ENCODE results near the gene CCDC74A. TPM values are rescaled to one million over a fixed set of nuclear protein-coding genes. Genes with fewer than 3 reads are reported as not detected.
A peak's percentile ranks its signal among the peaks of the same experiment; 100 is the strongest.
"Not testable (repeated sequence)": the region's sequence is repeated elsewhere in the genome, so short reads cannot be mapped to it uniquely, and the experiment has no call there.

The CCDC74A gene
- total RNA-seq, 1 experiment from 2014 or later = 29.9 TPM

DNA sequence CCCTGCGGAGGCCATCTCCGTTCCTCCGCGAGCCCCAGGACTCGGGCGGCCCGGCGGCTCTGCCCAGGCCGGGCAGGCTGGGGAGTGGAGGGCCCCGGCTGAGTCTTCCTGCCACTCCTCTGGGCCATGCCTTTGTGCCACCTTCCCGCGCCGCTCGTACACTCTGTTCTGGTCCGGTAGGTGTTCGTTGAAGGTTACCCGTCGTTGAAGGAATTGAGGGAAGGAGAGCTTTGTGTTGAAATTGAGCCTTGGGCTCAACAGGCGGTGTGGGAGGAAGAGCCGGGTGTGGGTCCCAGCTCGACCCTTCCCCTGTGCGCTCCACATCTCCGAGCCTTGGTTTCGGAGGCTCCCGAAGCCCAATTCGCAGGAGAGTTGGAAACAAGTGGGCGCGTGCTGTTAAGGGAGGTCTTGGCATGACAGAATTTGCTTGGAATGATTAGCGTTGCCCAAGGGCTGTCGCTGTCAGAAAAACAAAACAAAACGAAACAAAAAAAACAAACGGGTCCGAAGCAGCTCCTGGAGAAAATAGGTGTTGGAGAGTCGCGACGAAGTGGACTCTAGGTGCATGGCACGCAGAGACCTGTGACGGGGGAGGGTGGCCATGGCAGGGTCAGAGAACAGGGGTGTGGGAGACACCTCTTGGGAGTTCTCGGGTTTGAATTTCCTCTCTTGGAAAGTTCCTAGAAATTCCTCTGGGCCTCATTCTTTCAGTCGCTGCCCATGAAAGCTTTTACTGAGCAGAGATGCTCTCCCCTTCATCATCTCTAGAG is 34.3 kb upstream of the CCDC74A start:
- ATAC-seq = peak; percentile 46
- ChIA-PET CTCF (interaction anchor here (1.2 kb wide), 1 partner anchor 180 kb away, joined by 8 read pairs; no protein-coding TSS in a partner anchor), POLR2A (no interaction called here)
- H3K9me3 ChIP-seq (ENCODE audit: control insufficient read depth, insufficient read depth, low read depth, low read length) = no peaks in the 10 kb centered on the region
- 0 out of 2 replicates have a peak, but pooled peaks have one; percentile 40 for TF ChIP-seq TCF7L2 (IDR thresholded peaks at IDR 0.05; ENCODE audit: low read depth, low read length)
- TF ChIP-seq, protein P1, sequence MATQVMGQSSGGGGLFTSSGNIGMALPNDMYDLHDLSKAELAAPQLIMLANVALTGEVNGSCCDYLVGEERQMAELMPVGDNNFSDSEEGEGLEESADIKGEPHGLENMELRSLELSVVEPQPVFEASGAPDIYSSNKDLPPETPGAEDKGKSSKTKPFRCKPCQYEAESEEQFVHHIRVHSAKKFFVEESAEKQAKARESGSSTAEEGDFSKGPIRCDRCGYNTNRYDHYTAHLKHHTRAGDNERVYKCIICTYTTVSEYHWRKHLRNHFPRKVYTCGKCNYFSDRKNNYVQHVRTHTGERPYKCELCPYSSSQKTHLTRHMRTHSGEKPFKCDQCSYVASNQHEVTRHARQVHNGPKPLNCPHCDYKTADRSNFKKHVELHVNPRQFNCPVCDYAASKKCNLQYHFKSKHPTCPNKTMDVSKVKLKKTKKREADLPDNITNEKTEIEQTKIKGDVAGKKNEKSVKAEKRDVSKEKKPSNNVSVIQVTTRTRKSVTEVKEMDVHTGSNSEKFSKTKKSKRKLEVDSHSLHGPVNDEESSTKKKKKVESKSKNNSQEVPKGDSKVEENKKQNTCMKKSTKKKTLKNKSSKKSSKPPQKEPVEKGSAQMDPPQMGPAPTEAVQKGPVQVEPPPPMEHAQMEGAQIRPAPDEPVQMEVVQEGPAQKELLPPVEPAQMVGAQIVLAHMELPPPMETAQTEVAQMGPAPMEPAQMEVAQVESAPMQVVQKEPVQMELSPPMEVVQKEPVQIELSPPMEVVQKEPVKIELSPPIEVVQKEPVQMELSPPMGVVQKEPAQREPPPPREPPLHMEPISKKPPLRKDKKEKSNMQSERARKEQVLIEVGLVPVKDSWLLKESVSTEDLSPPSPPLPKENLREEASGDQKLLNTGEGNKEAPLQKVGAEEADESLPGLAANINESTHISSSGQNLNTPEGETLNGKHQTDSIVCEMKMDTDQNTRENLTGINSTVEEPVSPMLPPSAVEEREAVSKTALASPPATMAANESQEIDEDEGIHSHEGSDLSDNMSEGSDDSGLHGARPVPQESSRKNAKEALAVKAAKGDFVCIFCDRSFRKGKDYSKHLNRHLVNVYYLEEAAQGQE (IDR thresholded peaks at IDR 0.05; ENCODE audit: insufficient read depth in 1 of 2, low read depth in 2 of 2, low read length in 1 of 2) = no peak
- H3K27me3 ChIP-seq (ENCODE audit: control insufficient read depth, insufficient read depth, low read length) = no peaks in the 10 kb centered on the region
- BruUV-seq (replicated peaks) = TSS peak; percentile 87
- in situ Hi-C loops (cut with HindIII; ENCODE audit: low pct_unique_long_range_greater_than_20kb, low sequenced_read_pairs) (no loop called here), intact Hi-C loops (cut with micrococcal nuclease; ENCODE audit: unreplicated experiment) (no loop called here)
- H3K4me3 ChIP-seq (ENCODE audit: low read depth in 2 of 2, low read length in 2 of 2) = peak overlapping the region; percentile 70 to 97
- H3K4me1 ChIP-seq (ENCODE audit: control insufficient read depth, insufficient read depth, low read length) = no peaks in the 10 kb centered on the region
- H3K36me3 ChIP-seq (ENCODE audit: control insufficient read depth, insufficient read depth, low read length) = no peaks in the 10 kb centered on the region; the same call in 1 of the 2 replicates
- no peak for DNase-seq (ENCODE audit: low read depth, low spot score)
- peak overlapping the region; percentile 73 for H3K27ac ChIP-seq (ENCODE audit: low read length)

DNA sequence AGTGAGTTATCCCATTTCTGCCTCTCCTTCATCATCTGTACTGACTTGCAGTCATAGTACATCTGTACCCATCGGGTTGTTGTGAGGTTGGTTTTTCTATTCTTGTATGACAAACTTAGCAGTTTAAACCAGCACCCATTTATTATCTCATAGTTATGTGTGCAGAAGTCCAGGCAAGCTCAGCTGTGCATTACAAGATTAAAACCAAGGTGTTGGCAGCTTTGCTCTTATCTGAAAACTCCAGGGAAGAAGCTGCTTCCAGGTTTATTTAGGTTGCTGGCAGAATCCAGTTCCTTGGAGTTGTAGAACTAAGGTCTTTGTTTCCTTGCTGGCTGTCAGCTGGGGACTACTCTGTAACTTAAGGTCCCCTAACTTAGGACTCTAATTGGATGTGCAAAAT is 32.2 kb upstream of the CCDC74A start:
- POLR2A ChIA-PET; CTCF ChIA-PET; H3K27ac ChIP-seq (ENCODE audit: low read length); H3K4me1 ChIP-seq (ENCODE audit: control insufficient read depth, insufficient read depth, low read length); H3K9me3 ChIP-seq (ENCODE audit: control insufficient read depth, insufficient read depth, low read depth, low read length); H3K4me3 ChIP-seq (ENCODE audit: low read depth in 2 of 2, low read length in 2 of 2); H3K27me3 ChIP-seq (ENCODE audit: control insufficient read depth, insufficient read depth, low read length); H3K36me3 ChIP-seq (ENCODE audit: control insufficient read depth, insufficient read depth, low read length); ATAC-seq; in situ Hi-C loops (cut with HindIII; ENCODE audit: low pct_unique_long_range_greater_than_20kb, low sequenced_read_pairs); intact Hi-C loops (cut with micrococcal nuclease; ENCODE audit: unreplicated experiment); DNase-seq (ENCODE audit: low read depth, low spot score); BruUV-seq (replicated peaks): not testable (repeated sequence)

- intact Hi-C loops (cut with micrococcal nuclease; ENCODE audit: unreplicated experiment); ATAC-seq; H3K4me1 ChIP-seq (ENCODE audit: control insufficient read depth, insufficient read depth, low read length); H3K27me3 ChIP-seq (ENCODE audit: control insufficient read depth, insufficient read depth, low read length); CTCF ChIA-PET; BruUV-seq (replicated peaks); in situ Hi-C loops (cut with HindIII; ENCODE audit: low pct_unique_long_range_greater_than_20kb, low sequenced_read_pairs); H3K27ac ChIP-seq (ENCODE audit: low read length); DNase-seq (ENCODE audit: low read depth, low spot score); H3K9me3 ChIP-seq (ENCODE audit: control insufficient read depth, insufficient read depth, low read depth, low read length); H3K36me3 ChIP-seq (ENCODE audit: control insufficient read depth, insufficient read depth, low read length); POLR2A ChIA-PET; H3K4me3 ChIP-seq (ENCODE audit: low read depth in 2 of 2, low read length in 2 of 2): not testable (repeated sequence)
Measured at GRCh38 chr2:131498321-131498973, 29.2 kb upstream of the CCDC74A start.

DNA sequence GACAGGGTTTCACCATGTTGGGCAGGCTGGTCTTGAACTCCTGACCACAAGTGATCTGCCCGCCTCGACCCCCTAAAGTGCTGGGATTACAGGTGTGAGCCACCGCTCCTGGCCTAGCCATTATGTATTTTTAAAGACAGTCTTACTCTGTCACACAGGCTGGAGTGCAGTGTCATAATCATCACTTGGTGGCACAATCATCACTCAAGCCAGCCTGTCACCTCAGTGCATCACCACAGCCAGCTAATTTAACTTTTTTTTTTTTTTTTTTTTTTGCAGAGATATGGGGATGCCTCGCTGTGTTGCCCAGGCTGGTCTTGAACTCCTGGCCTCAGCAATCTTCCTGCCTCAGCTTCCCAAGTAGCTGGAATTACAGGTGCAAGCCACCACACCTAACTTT is 24.1 kb upstream of the CCDC74A start:
- POLR2A ChIA-PET; H3K36me3 ChIP-seq (ENCODE audit: control insufficient read depth, insufficient read depth, low read length); H3K27ac ChIP-seq (ENCODE audit: low read length); H3K27me3 ChIP-seq (ENCODE audit: control insufficient read depth, insufficient read depth, low read length); H3K9me3 ChIP-seq (ENCODE audit: control insufficient read depth, insufficient read depth, low read depth, low read length); intact Hi-C loops (cut with micrococcal nuclease; ENCODE audit: unreplicated experiment); ATAC-seq; DNase-seq (ENCODE audit: low read depth, low spot score); CTCF ChIA-PET; BruUV-seq (replicated peaks); H3K4me3 ChIP-seq (ENCODE audit: low read depth in 2 of 2, low read length in 2 of 2); H3K4me1 ChIP-seq (ENCODE audit: control insufficient read depth, insufficient read depth, low read length); in situ Hi-C loops (cut with HindIII; ENCODE audit: low pct_unique_long_range_greater_than_20kb, low sequenced_read_pairs): not testable (repeated sequence)

- CTCF ChIA-PET; H3K27me3 ChIP-seq (ENCODE audit: control insufficient read depth, insufficient read depth, low read length); DNase-seq (ENCODE audit: low read depth, low spot score); in situ Hi-C loops (cut with HindIII; ENCODE audit: low pct_unique_long_range_greater_than_20kb, low sequenced_read_pairs); H3K9me3 ChIP-seq (ENCODE audit: control insufficient read depth, insufficient read depth, low read depth, low read length); H3K27ac ChIP-seq (ENCODE audit: low read length); H3K4me1 ChIP-seq (ENCODE audit: control insufficient read depth, insufficient read depth, low read length); H3K4me3 ChIP-seq (ENCODE audit: low read depth in 2 of 2, low read length in 2 of 2); ATAC-seq; intact Hi-C loops (cut with micrococcal nuclease; ENCODE audit: unreplicated experiment); POLR2A ChIA-PET; H3K36me3 ChIP-seq (ENCODE audit: control insufficient read depth, insufficient read depth, low read length): not testable (repeated sequence)
- TSS peak; percentile 9 for BruUV-seq (replicated peaks)
Measured at GRCh38 chr2:131504082-131504750, 23.5 kb upstream of the CCDC74A start.
